Measurements from ENCODE around the gene EXOC3L2.

Gene EXOC3L2

GRCh38 chr19:45206328-45206727 is 38.9 kb downstream of the EXOC3L2 start:
- Histone ChIP-seq H3K4me3 (ENCODE audit: low read depth, low read length) (no peak overlapping the region), H3K36me3 (no peaks in the 10 kb centered on the region), H3K27me3 (no peaks in the 10 kb centered on the region; the same call in 1 of the 2 replicates), H3K4me1 (no peaks in the 10 kb centered on the region), H3K9me3 (no peaks in the 10 kb centered on the region)
- TF ChIP-seq, protein P1, sequence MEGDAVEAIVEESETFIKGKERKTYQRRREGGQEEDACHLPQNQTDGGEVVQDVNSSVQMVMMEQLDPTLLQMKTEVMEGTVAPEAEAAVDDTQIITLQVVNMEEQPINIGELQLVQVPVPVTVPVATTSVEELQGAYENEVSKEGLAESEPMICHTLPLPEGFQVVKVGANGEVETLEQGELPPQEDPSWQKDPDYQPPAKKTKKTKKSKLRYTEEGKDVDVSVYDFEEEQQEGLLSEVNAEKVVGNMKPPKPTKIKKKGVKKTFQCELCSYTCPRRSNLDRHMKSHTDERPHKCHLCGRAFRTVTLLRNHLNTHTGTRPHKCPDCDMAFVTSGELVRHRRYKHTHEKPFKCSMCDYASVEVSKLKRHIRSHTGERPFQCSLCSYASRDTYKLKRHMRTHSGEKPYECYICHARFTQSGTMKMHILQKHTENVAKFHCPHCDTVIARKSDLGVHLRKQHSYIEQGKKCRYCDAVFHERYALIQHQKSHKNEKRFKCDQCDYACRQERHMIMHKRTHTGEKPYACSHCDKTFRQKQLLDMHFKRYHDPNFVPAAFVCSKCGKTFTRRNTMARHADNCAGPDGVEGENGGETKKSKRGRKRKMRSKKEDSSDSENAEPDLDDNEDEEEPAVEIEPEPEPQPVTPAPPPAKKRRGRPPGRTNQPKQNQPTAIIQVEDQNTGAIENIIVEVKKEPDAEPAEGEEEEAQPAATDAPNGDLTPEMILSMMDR (IDR thresholded peaks at IDR 0.05; ENCODE audit: low read depth, low read length), result no peak
- no peak for DNase-seq

GRCh38 chr19:45205810-45206209 is 39.4 kb downstream of the EXOC3L2 start:
- H3K27me3 ChIP-seq, result no peaks in the 10 kb centered on the region; the same call in 1 of the 2 replicates
- DNase-seq, result no peak
- H3K36me3 ChIP-seq, result no peaks in the 10 kb centered on the region
- no peaks in the 10 kb centered on the region for H3K4me1 ChIP-seq
- H3K4me3 ChIP-seq (ENCODE audit: low read depth, low read length), result no peak overlapping the region
- no peaks in the 10 kb centered on the region for H3K9me3 ChIP-seq
- TF ChIP-seq, protein P1 (IDR thresholded peaks at IDR 0.05; ENCODE audit: low read depth, low read length), result no peak

DNA sequence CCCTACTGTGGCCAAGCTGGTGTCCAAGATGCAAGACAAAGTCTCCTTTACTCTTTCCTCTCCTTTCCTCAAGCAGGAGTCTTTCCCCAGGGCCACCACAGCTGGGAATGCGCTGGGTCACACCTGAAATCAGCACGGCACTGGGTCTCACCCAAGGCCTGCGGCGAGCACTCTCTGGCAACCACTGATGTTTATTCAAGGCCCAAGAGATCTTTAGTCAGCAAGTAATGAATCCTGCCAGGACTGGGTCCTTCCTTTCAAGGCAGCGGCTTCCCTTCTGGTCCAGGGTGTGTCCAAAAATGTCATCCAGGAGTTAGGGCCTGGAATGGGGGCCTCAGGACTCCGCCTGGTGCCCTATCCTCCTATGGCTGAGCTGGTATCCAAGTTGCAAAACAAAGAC is 42.6 kb downstream of the EXOC3L2 start:
- H3K27me3 ChIP-seq, result peaks cover 19% of the 10 kb centered on the region
- H3K9me3 ChIP-seq, result no peaks in the 10 kb centered on the region
- DNase-seq, result no peak
- H3K36me3 ChIP-seq, result no peaks in the 10 kb centered on the region
- H3K4me1 ChIP-seq, result no peaks in the 10 kb centered on the region
- H3K4me3 ChIP-seq (ENCODE audit: low read depth, low read length), result no peak overlapping the region
- TF ChIP-seq, protein P1 (IDR thresholded peaks at IDR 0.05; ENCODE audit: low read depth, low read length), result no peak

- no peaks in the 10 kb centered on the region for H3K9me3 ChIP-seq
- H3K36me3 ChIP-seq, result no peaks in the 10 kb centered on the region
- TF ChIP-seq, protein P1 (IDR thresholded peaks at IDR 0.05; ENCODE audit: low read depth, low read length), result peak; percentile 49
- peaks cover 28% of the 10 kb centered on the region for H3K27me3 ChIP-seq
- H3K4me1 ChIP-seq, result no peaks in the 10 kb centered on the region
- H3K4me3 ChIP-seq (ENCODE audit: low read depth, low read length), result no peak overlapping the region
- DNase-seq, result peak; percentile 51
Measured at GRCh38 chr19:45200568-45200967, 44.6 kb downstream of the EXOC3L2 start.

DNA sequence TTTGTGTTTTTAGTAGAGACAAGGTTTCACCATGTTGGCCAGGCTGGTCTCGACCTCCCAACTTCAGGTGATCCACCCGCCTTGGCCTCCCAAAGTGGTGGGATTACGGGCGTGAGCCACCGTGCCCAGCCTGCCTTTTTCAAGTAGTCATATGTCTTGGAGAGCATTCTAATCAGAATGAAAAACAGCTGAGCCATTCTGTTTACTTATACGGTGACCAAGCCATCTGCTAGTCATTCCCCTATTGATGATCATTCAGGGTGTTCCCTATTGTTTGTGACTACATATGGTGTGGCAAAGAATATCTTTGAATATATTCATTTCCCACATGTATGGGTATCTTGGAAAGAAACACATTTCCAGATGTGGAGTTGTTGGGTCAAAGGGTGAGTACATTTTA is 49.4 kb downstream of the EXOC3L2 start:
- Histone ChIP-seq H3K27me3 (peaks cover 28% of the 10 kb centered on the region), H3K4me1 (no peaks in the 10 kb centered on the region), H3K36me3 (no peaks in the 10 kb centered on the region), H3K4me3 (ENCODE audit: low read depth, low read length) (no peak overlapping the region), H3K9me3 (no peaks in the 10 kb centered on the region)
- TF ChIP-seq, protein P1 (IDR thresholded peaks at IDR 0.05; ENCODE audit: low read depth, low read length), result no peak
- no peak for DNase-seq

DNA sequence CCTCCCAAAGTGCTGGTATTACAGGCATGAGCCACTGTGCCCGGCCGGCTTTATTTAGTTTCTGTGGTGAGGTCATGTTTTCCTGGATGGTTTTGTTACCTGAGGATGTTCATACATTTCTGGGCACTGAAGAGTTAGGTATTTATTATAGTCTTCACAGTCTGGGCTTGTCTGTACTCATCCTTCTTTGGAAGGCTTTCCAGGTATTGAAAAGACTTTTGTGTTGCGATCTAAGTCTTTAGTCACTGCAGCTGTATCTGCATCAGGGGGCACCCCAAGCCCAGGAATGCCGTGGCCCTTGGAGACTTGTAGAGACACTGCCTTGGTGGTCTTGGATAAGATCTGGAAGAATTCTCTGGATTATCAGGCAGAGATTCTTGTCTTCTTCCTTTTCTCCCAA is 53.8 kb downstream of the EXOC3L2 start:
- Histone ChIP-seq H3K27me3 (peaks cover 2% of the 10 kb centered on the region; the same call in 1 of the 2 replicates), H3K4me1 (no peaks in the 10 kb centered on the region), H3K36me3 (no peaks in the 10 kb centered on the region), H3K4me3 (ENCODE audit: low read depth, low read length) (no peak overlapping the region), H3K9me3 (no peaks in the 10 kb centered on the region)
- DNase-seq, result no peak
- TF ChIP-seq, protein P1 (IDR thresholded peaks at IDR 0.05; ENCODE audit: low read depth, low read length), result no peak
